Parathyroid adenoma (tissue), 2 donors: ENCODE data around the gene NPIPA3.
"Not testable (repeated sequence)": the region's sequence is repeated elsewhere in the genome, so short reads cannot be mapped to it uniquely, and the experiment has no call there.

Experiments
- H2AFZ ChIP-seq: fragments of 300-600 bp; sonication (generic); one replicate; pipeline ENCODE4 v1.7.0; 2017; ENCODE audit warnings: antibody characterized with exemption, mild to moderate bottlenecking
- H3K27ac ChIP-seq: fragments of 300-600 bp; sonication (generic); one replicate; pipeline ENCODE4 v1.7.0; 2017
- H3K27me3 ChIP-seq: fragments of 300-600 bp; sonication (generic); one replicate; pipeline ENCODE4 v1.7.0; 2017; ENCODE audit warnings: low read length; ENCODE audit not compliant: control insufficient read depth, insufficient read depth
- H3K36me3 ChIP-seq: fragments of 300-600 bp; sonication (generic); one replicate; pipeline ENCODE4 v1.7.0; 2017; ENCODE audit warnings: low read length; ENCODE audit not compliant: control insufficient read depth, insufficient read depth
- H3K4me1 ChIP-seq: fragments of 300-600 bp; sonication (generic); one replicate; pipeline ENCODE4 v1.7.0; 2017; ENCODE audit warnings: control low read depth
- H3K4me2 ChIP-seq: fragments of 300-600 bp; sonication (generic); one replicate; pipeline ENCODE4 v1.7.0; 2017; ENCODE audit warnings: low read length
- H3K4me3 ChIP-seq: fragments of 300-600 bp; sonication (generic); one replicate; pipeline ENCODE4 v1.7.0; 2017; ENCODE audit warnings: low read depth, low read length
- H3K79me2 ChIP-seq: fragments of 300-600 bp; sonication (generic); one replicate; pipeline ENCODE4 v1.7.0; 2017; ENCODE audit warnings: control low read depth
- H3K9ac ChIP-seq: fragments of 300-600 bp; sonication (generic); one replicate; pipeline ENCODE4 v1.7.0; 2017; ENCODE audit warnings: mild to moderate bottlenecking
- H3K9me3 ChIP-seq: fragments of 300-600 bp; sonication (generic); one replicate; pipeline ENCODE4 v1.7.0; 2017; ENCODE audit warnings: low read length; ENCODE audit not compliant: control insufficient read depth
- CTCF ChIP-seq: fragments of 300-600 bp; sonication (generic); IDR thresholded peaks from one replicate; pipeline ENCODE4 v1.7.0; 2017; ENCODE audit warnings: antibody characterized with exemption, mild to moderate bottlenecking
- donor health status: primary hyperparathyroidism.

The NPIPA3 gene

GRCh38 chr16:14703156-14704011 lies at the start of gene NPIPA3:
NPIPA3 (plus strand) TSS chr16:14703411; CDS start chr16:14708944, 5,533 bp downstream.
- H3K9me3 ChIP-seq, H3K27me3 ChIP-seq, H2AFZ ChIP-seq, H3K27ac ChIP-seq, H3K4me1 ChIP-seq, H3K9ac ChIP-seq, H3K36me3 ChIP-seq, H3K79me2 ChIP-seq, H3K4me3 ChIP-seq, H3K4me2 ChIP-seq: not testable (repeated sequence)

- Histone ChIP-seq H3K4me1 (no peaks in the 10 kb centered on the region), H3K9me3 (no peaks in the 10 kb centered on the region), H3K9ac (no peak overlapping the region), H3K36me3 (no peaks in the 10 kb centered on the region), H2AFZ (no peak overlapping the region), H3K27ac (no peak overlapping the region), H3K27me3 (no peaks in the 10 kb centered on the region), H3K4me3 (no peak overlapping the region), H3K79me2 (peaks cover 10% of the 10 kb centered on the region), H3K4me2 (no peak overlapping the region)
- TF ChIP-seq CTCF: no peak
Measured at GRCh38 chr16:14658063-14658462, 45.1 kb upstream of the NPIPA3 start.

- Histone ChIP-seq H3K27me3 (no peaks in the 10 kb centered on the region), H2AFZ (no peak overlapping the region), H3K79me2 (no peaks in the 10 kb centered on the region), H3K4me3 (no peak overlapping the region), H3K36me3 (no peaks in the 10 kb centered on the region), H3K27ac (no peak overlapping the region), H3K9me3 (no peaks in the 10 kb centered on the region), H3K4me1 (no peaks in the 10 kb centered on the region), H3K9ac (no peak overlapping the region), H3K4me2 (no peak overlapping the region)
- TF ChIP-seq CTCF: no peak
Measured at GRCh38 chr16:14667347-14668266, 35.6 kb upstream of the NPIPA3 start.

- Histone ChIP-seq H3K4me2 (no peak overlapping the region), H3K9ac (no peak overlapping the region), H3K9me3 (no peaks in the 10 kb centered on the region), H3K79me2 (no peaks in the 10 kb centered on the region), H3K27me3 (no peaks in the 10 kb centered on the region), H3K36me3 (no peaks in the 10 kb centered on the region), H2AFZ (no peak overlapping the region), H3K27ac (no peak overlapping the region), H3K4me3 (no peak overlapping the region), H3K4me1 (no peaks in the 10 kb centered on the region)
- no peak for TF ChIP-seq CTCF
Measured at GRCh38 chr16:14668556-14669223, 34.5 kb upstream of the NPIPA3 start.

GRCh38 chr16:14669776-14670175 lies 33.4 kb upstream of the NPIPA3 start:
- H2AFZ ChIP-seq: no peak overlapping the region
- no peaks in the 10 kb centered on the region for H3K4me1 ChIP-seq
- no peak for TF ChIP-seq CTCF
- no peaks in the 10 kb centered on the region for H3K36me3 ChIP-seq
- H3K9ac ChIP-seq: no peak overlapping the region
- H3K9me3 ChIP-seq: no peaks in the 10 kb centered on the region
- H3K27ac ChIP-seq: no peak overlapping the region
- H3K79me2 ChIP-seq: no peaks in the 10 kb centered on the region
- no peak overlapping the region for H3K4me2 ChIP-seq
- no peak overlapping the region for H3K4me3 ChIP-seq
- no peaks in the 10 kb centered on the region for H3K27me3 ChIP-seq
